Endothelial cell of umbilical vein (primary cell): Measurements from ENCODE around the gene MAP3K12. TPM values are rescaled to one million over a fixed set of nuclear protein-coding genes. Genes with fewer than 3 reads are reported as not detected.

Source experiments
- BruUV-seq: library from RNA; stranded (reverse); fragments of 400-500 nt; replicated peaks from 2 replicates; lab custom pipeline; 2021; lab: Mats Ljungman, UMichigan
- CTCF ChIA-PET: fragments of 300-600, 350-600 bp; sonication (Branson Sonifier 250); formaldehyde crosslinking; loops from one replicate; lab custom pipeline; 2021; ENCODE audit warnings: antibody characterized with exemption, inconsistent platforms; lab: Charles Lee
- POLR2A ChIA-PET: fragments of 300-600, 350-600 bp; sonication (Branson Sonifier 250); formaldehyde crosslinking; loops from one replicate; lab custom pipeline; 2021; ENCODE audit warnings: antibody characterized with exemption, inconsistent platforms; lab: Charles Lee
- DNase-seq: peaks from one replicate; pipeline ENCODE4 v3.0.0-alpha.2; 2011; ENCODE audit warnings: low read depth, low spot score
- FAIRE-seq: peaks from 2 replicates; lab custom pipeline; 2011; peaks lifted over from hg19 to GRCh38; lab: Jason Lieb, UNC
- H2AFZ ChIP-seq: 2 replicates; pipeline ENCODE4 v1.6.0; 2012; ENCODE audit warnings: low read depth, low read length, control low read depth, inconsistent platforms
- H3K27ac ChIP-seq: 2 replicates; pipeline ENCODE4 v1.5.1; 2011; ENCODE audit warnings: low read depth, mild to moderate bottlenecking, control low read depth, low read length, moderate library complexity; ENCODE audit not compliant: insufficient read depth
- H3K27me3 ChIP-seq, 2 experiments: 2 replicates each; pipeline versions ENCODE4 v1.6.0 to v1.6.1; 2011; ENCODE audit warnings: low read length in 2 of 2, mixed read lengths in 1 of 2; ENCODE audit not compliant: control insufficient read depth in 2 of 2, insufficient read depth in 2 of 2
- H3K36me3 ChIP-seq, 2 experiments: 2 replicates in 1 of 2; 3 replicates in 1 of 2; pipeline ENCODE4 v1.5.1; 2011; ENCODE audit warnings: low read length in 2 of 2, mild to moderate bottlenecking in 1 of 2, moderate library complexity in 1 of 2; ENCODE audit not compliant: control insufficient read depth in 2 of 2, insufficient read depth in 2 of 2; ENCODE audit errors: extremely low read depth in 1 of 2
- H3K4me1 ChIP-seq: 3 replicates; pipeline ENCODE4 v1.5.1; 2011; ENCODE audit warnings: mild to moderate bottlenecking, low read length; ENCODE audit not compliant: control insufficient read depth, insufficient read depth; ENCODE audit errors: extremely low read depth
- H3K4me2 ChIP-seq: 2 replicates; pipeline ENCODE4 v1.6.1; 2011; ENCODE audit warnings: low read length, control low read depth, mixed read lengths; ENCODE audit not compliant: insufficient read depth
- H3K4me3 ChIP-seq, 3 experiments: fragments of 200-600 bp in 1 of 3; sonication (generic), shearing (Covaris generic) in 1 of 3; replicated peaks in 1 of 3; 2 replicates each; pipeline ENCODE4 v1.5.1; 2011 to 2016; ENCODE audit warnings: control low read depth in 3 of 3, low read length in 3 of 3, mild to moderate bottlenecking in 2 of 3, inconsistent platforms in 1 of 3, low read depth in 1 of 3, moderate library complexity in 1 of 3; ENCODE audit not compliant: insufficient read depth in 1 of 3
- H3K79me2 ChIP-seq: 2 replicates; pipeline ENCODE4 v1.6.0; 2012; ENCODE audit warnings: low read length, inconsistent platforms; ENCODE audit not compliant: control insufficient read depth, insufficient read depth
- H3K9ac ChIP-seq: replicated peaks from 2 replicates; pipeline ENCODE3; 2011; ENCODE audit warnings: low read length, control low read depth; ENCODE audit not compliant: insufficient read depth; ENCODE audit errors: extremely low read depth
- H3K9me1 ChIP-seq: replicated peaks from 3 replicates; pipeline ENCODE4 v1.6.0; 2011; ENCODE audit warnings: mild to moderate bottlenecking, low read length; ENCODE audit not compliant: control insufficient read depth, insufficient read depth; ENCODE audit errors: extremely low read depth
- H3K9me3 ChIP-seq: replicated peaks from 2 replicates; pipeline ENCODE4 v1.5.1; 2012; ENCODE audit warnings: low read length, inconsistent platforms; ENCODE audit not compliant: control insufficient read depth, insufficient read depth
- H4K20me1 ChIP-seq: replicated peaks from 2 replicates; pipeline ENCODE3; 2011; ENCODE audit warnings: mild to moderate bottlenecking, low read length; ENCODE audit not compliant: control insufficient read depth, insufficient read depth; ENCODE audit errors: extremely low read depth
- EZH2 ChIP-seq: IDR thresholded peaks from 2 replicates; pipeline ENCODE4 v1.6.1; 2012; ENCODE audit warnings: borderline replicate concordance, low read depth, mild to moderate bottlenecking, moderate library complexity, low read length, inconsistent platforms; ENCODE audit not compliant: severe bottlenecking
- FOS ChIP-seq: IDR thresholded peaks from 2 replicates; pipeline ENCODE4 v1.6.1; 2011; ENCODE audit warnings: mild to moderate bottlenecking, low read length, moderate library complexity, borderline replicate concordance; ENCODE audit not compliant: insufficient read depth
- GATA2 ChIP-seq: IDR thresholded peaks from 2 replicates; pipeline ENCODE4 v1.7.0; 2011; ENCODE audit warnings: low read depth, mild to moderate bottlenecking, moderate library complexity, mixed read lengths, low read length; ENCODE audit not compliant: insufficient read length, insufficient read depth
- JUN ChIP-seq: IDR thresholded peaks from 2 replicates; pipeline ENCODE4 v1.6.1; 2011; ENCODE audit warnings: borderline replicate concordance, low read depth; ENCODE audit not compliant: insufficient read length, insufficient read depth
- MYC ChIP-seq: IDR thresholded peaks from one replicate; pipeline ENCODE4 v1.6.1; 2011; ENCODE audit warnings: mild to moderate bottlenecking, low read depth, low read length
- POLR2A ChIP-seq: IDR thresholded peaks from 2 replicates; pipeline ENCODE4 v1.6.1; 2012; ENCODE audit warnings: low read depth, mild to moderate bottlenecking, control low read depth, low read length
- POLR2AphosphoS5 ChIP-seq: IDR thresholded peaks from 2 replicates; pipeline ENCODE4 v1.6.1; 2012; ENCODE audit warnings: low read depth, mild to moderate bottlenecking, control low read depth, low read length, moderate library complexity; ENCODE audit not compliant: insufficient read depth
- dilution Hi-C: fragments of 300-500 bp; cut with MboI; formaldehyde crosslinking; loops from one replicate; pipeline ENCODE4 v1.15.0; 2019; ENCODE audit warnings: low sequenced_read_pairs; ENCODE audit not compliant: extremely low pct_ligation_motif_present
- intact Hi-C: fragments of 100-400 bp; cut with micrococcal nuclease; formaldehyde crosslinking; loops from one replicate; pipeline ENCODE4 v1.10.0; 2022
- polyA plus RNA-seq, 4 experiments: library from polyadenylated mRNA; depleted of rRNA in 3 of 4; stranded (reverse) in 3 of 4; unstranded in 1 of 4; fragments of >200 nt; gene quantifications; 2 replicates each; pipeline versions ENCODE4 v1.2.1 to v1.2.3, GENCODE V29; 2011 to 2012; ENCODE audit warnings: missing spikeins in 1 of 4
- total RNA-seq: library from RNA; stranded (reverse); gene quantifications from 2 replicates; pipeline ENCODE4 v1.2.3, GENCODE V29; 2021
- TF ChIP-seq, protein P1 (sequence below): IDR thresholded peaks from 2 replicates; pipeline ENCODE4 v1.6.1; 2011; ENCODE audit not compliant: insufficient read depth, insufficient read length
- TF ChIP-seq, protein P2 (sequence below), 2 donors: IDR thresholded peaks; 1 replicate in 1 of 2; 2 replicates in 1 of 2; pipeline ENCODE4 v1.5.1; 2011; ENCODE audit warnings: low read length in 2 of 2, mild to moderate bottlenecking in 2 of 2, moderate library complexity in 2 of 2, control low read depth in 1 of 2, inconsistent platforms in 1 of 2, low read depth in 1 of 2; ENCODE audit not compliant: insufficient read depth in 1 of 2; ENCODE audit errors: extremely low read depth in 1 of 2

Gene MAP3K12
- total and polyA plus RNA-seq, 2 donors (not counting 3 experiments of a cell fraction or from before 2014, with no cell fraction given) = 29.3 to 66.2 TPM

DNA sequence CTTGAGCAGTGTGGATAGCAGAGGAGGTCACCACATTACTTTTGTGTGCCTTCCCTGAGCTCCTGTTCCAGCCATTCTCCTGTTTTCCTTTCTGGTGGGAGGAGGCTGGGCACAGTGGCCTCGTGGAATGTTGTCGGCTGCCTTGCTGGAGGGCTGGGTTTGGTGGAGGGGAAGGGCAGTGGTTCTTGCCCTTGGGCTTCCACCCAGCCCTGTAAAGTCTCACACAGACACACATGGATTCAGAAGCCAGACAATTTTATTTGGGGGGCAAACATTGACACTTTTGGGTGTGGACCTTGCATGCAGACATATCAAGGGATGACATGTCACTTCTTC, 7.2 kb upstream of the MAP3K12 start:
- no peak overlapping the region for H3K9ac ChIP-seq
- H3K27me3 ChIP-seq = no peaks in the 10 kb centered on the region
- no peaks in the 10 kb centered on the region for H3K9me3 ChIP-seq
- H2AFZ ChIP-seq = no peak overlapping the region
- H3K36me3 ChIP-seq = peaks cover 3 to 37% of the 10 kb centered on the region in 2 experiments
- intact Hi-C loops = no loop called here
- FAIRE-seq = no peak
- BruUV-seq = no TSS peak
- no peak for DNase-seq
- H3K79me2 ChIP-seq = peaks cover 9% of the 10 kb centered on the region
- ChIA-PET CTCF (interaction anchor here (1.0 to 1.2 kb wide), 2 partner anchors 30 to 185 kb away, joined by 3 read pairs; partner anchors contain the start of gene AAAS), POLR2A (no interaction called here)
- TF ChIP-seq MYC (no peak), POLR2A (no peak), FOS (no peak), EZH2 (no peak)
- TF ChIP-seq, protein P1, sequence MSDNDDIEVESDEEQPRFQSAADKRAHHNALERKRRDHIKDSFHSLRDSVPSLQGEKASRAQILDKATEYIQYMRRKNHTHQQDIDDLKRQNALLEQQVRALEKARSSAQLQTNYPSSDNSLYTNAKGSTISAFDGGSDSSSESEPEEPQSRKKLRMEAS = no peak
- no peaks in the 10 kb centered on the region for H3K9me1 ChIP-seq
- no peak overlapping the region for H3K4me3 ChIP-seq
- dilution Hi-C loops = no loop called here
- H4K20me1 ChIP-seq = no peaks in the 10 kb centered on the region
- peaks cover 19% of the 10 kb centered on the region for H3K4me1 ChIP-seq
- H3K27ac ChIP-seq = no peak overlapping the region
- no peak overlapping the region for H3K4me2 ChIP-seq

DNA sequence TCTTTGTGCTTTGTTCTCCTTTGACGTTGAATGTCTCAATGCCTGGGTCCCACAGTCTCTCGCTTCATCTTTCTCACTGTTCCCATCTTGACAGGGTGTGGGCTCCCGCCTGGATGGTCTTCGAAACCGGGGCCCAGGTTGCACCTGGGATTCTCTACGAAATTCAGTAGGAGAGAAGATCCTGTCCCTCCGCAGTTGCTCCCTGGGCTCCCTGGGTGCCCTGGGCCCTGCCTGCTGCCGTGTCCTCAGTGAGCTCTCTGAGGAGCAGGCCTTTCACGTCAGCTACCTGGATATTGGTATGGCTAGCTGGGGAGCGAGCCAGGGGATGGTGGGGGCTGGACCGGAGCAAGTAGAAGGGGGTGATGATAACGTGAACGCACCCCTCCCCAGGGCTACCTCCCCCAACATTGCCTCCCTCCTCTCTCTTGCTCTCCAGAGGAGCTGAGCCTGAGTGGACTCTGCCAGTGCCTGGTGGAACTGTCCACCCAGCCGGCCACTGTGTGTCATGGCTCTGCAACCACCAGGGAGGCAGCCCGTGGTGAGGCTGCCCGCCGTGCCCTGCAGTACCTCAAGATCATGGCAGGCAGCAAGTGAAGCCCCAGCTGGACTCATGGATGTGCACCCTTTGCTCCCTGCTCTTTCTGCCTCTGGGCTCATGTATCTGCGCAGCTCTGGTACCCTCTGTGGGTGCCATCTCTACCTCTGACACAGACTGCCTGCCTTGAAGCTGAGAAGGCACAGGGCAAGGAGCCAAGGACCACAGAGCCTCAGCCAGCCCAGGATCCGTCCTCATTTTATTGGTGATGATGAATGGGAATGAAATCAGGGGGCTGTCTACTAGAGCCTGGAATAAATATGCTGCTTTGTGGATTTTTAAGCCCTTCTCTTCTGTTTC, 6.5 kb upstream of the MAP3K12 start:
- no peak overlapping the region for H2AFZ ChIP-seq
- H3K79me2 ChIP-seq = peaks cover 9% of the 10 kb centered on the region
- FAIRE-seq = no peak
- no peaks in the 10 kb centered on the region for H3K27me3 ChIP-seq
- dilution Hi-C loops (no loop called here), intact Hi-C loops (no loop called here)
- H3K9ac ChIP-seq = no peak overlapping the region
- ChIA-PET CTCF (interaction anchor here (1.0 to 2.5 kb wide), 3 partner anchors 29 to 185 kb away, joined by 3 to 7 read pairs (median 3); partner anchors contain the start of gene AAAS), POLR2A (no interaction called here)
- TF ChIP-seq, protein P2, sequence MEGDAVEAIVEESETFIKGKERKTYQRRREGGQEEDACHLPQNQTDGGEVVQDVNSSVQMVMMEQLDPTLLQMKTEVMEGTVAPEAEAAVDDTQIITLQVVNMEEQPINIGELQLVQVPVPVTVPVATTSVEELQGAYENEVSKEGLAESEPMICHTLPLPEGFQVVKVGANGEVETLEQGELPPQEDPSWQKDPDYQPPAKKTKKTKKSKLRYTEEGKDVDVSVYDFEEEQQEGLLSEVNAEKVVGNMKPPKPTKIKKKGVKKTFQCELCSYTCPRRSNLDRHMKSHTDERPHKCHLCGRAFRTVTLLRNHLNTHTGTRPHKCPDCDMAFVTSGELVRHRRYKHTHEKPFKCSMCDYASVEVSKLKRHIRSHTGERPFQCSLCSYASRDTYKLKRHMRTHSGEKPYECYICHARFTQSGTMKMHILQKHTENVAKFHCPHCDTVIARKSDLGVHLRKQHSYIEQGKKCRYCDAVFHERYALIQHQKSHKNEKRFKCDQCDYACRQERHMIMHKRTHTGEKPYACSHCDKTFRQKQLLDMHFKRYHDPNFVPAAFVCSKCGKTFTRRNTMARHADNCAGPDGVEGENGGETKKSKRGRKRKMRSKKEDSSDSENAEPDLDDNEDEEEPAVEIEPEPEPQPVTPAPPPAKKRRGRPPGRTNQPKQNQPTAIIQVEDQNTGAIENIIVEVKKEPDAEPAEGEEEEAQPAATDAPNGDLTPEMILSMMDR (IDR thresholded peaks at IDR 0.05; ENCODE audit: extremely low read depth in 1 of 2, insufficient read depth in 1 of 2, low read depth in 1 of 2, low read length in 2 of 2) = no peak
- TF ChIP-seq, protein P1 = no peak
- TF ChIP-seq POLR2A = no peak
- TF ChIP-seq EZH2 = no peak
- TF ChIP-seq FOS = no peak
- no peak for TF ChIP-seq POLR2AphosphoS5
- no peak for TF ChIP-seq MYC
- TF ChIP-seq GATA2 = no peak
- TF ChIP-seq JUN = no peak
- no peaks in the 10 kb centered on the region for H3K9me3 ChIP-seq
- H3K4me1 ChIP-seq = peaks cover 19% of the 10 kb centered on the region
- BruUV-seq = no TSS peak
- H3K27ac ChIP-seq = no peak overlapping the region
- H3K4me3 ChIP-seq = no peak overlapping the region
- DNase-seq = no peak
- H3K4me2 ChIP-seq = no peak overlapping the region
- H3K36me3 ChIP-seq = peaks cover 3 to 36% of the 10 kb centered on the region in 2 experiments
- no peaks in the 10 kb centered on the region for H3K9me1 ChIP-seq
- H4K20me1 ChIP-seq = no peaks in the 10 kb centered on the region
